Activated gamma-delta T cell treated with Interleukin-2 at 50 U/mL for 16 hours (primary cell): ENCODE measurements around the gene PPP2R5E.

ENCODE experiments used
- DNase-seq: peaks from one replicate; pipeline ENCODE4 v3.0.0-alpha.2; 2020

The PPP2R5E gene

GRCh38 chr14:63361790-63362189 lies 181.4 kb downstream of the PPP2R5E start:
- no peak for DNase-seq

- no peak for DNase-seq
Observed at GRCh38 chr14:63357841-63358240, 185.3 kb downstream of the PPP2R5E start.

- DNase-seq, result no peak
Observed at GRCh38 chr14:63345826-63346225, 197.4 kb downstream of the PPP2R5E start.

- no peak for DNase-seq
Observed at GRCh38 chr14:63344336-63344735, 198.8 kb downstream of the PPP2R5E start.

GRCh38 chr14:63343878-63344277 lies 199.3 kb downstream of the PPP2R5E start:
- no peak for DNase-seq

- no peak for DNase-seq
Observed at GRCh38 chr14:63342371-63342770, 200.8 kb downstream of the PPP2R5E start.

- no peak for DNase-seq
Observed at GRCh38 chr14:63328787-63329737, 214.1 kb downstream of the PPP2R5E start.

- no peak for DNase-seq
Observed at GRCh38 chr14:63326840-63327239, 216.3 kb downstream of the PPP2R5E start.

- DNase-seq, result no peak
Observed at GRCh38 chr14:63322897-63323573, 220.1 kb downstream of the PPP2R5E start.

- DNase-seq, result no peak
Observed at GRCh38 chr14:63322472-63322871, 220.7 kb downstream of the PPP2R5E start.
